GM19328 (cell line): ENCODE data around the gene GPBP1L1.

Experiments
- ATAC-seq: cut with Tn5 transposase; IDR thresholded peaks from one replicate; pipeline ENCODE4 v1.9.1; 2021; ENCODE audit warnings: mild to moderate bottlenecking, moderate library complexity; ENCODE audit not compliant: unreplicated experiment

GPBP1L1 gene

DNA sequence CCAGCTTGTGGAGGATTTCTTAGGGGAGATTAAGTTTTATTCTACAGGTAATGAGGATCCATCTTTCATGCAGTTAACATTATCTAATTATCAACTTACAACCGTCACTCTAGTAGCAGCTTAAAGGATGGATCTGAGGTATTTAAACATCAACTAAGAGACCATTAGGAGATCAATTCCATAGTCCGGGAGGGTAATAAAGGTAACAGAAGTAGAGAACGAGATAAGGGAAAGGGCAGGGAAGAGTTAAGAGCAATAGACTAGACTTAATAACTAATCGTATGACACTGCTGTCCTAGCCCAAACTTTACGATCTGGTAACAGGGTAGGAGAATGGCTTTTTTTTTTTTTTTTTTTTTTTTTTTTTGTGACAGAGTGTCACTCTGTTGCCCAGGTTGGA is 43.0 kb downstream of the GPBP1L1 start:
- ATAC-seq: no peak

DNA sequence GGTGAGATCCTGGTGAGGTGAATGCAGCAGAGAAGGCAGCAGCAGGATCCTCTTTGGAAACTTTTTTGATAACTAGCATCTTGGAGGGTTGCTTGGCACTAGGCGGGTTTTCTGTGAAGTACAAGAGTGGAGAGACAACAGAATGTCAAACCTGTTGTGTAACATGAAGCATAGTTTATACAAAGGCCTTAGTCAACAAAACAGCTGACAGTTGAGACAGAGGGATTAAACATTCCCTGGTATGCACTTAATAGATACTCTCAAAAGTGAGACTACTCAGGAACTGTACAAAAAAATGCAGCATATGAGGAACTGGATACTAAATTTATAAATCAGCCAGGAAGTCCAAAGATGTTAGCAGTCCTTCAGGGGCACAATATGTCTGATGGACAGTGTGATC is 46.0 kb downstream of the GPBP1L1 start:
- no peak for ATAC-seq

DNA sequence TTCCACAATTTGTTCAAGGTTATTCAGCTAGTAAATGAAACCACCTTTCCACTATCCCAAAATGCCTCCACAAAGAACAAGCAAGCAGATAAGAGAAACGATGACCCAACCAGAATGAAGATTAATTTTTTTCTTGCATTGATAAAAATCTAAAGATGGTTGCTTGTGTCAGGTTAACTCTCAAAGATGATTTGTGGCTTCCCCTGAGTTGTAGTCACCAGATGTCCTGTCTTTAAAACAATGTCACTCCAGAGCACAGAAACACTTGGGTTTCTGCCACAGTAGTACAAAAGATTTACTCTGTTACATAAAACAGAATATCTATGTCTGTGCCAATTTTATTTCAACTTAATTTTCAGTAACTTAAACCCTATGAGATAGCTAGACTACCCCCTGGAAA is 51.1 kb downstream of the GPBP1L1 start:
- no peak for ATAC-seq

DNA sequence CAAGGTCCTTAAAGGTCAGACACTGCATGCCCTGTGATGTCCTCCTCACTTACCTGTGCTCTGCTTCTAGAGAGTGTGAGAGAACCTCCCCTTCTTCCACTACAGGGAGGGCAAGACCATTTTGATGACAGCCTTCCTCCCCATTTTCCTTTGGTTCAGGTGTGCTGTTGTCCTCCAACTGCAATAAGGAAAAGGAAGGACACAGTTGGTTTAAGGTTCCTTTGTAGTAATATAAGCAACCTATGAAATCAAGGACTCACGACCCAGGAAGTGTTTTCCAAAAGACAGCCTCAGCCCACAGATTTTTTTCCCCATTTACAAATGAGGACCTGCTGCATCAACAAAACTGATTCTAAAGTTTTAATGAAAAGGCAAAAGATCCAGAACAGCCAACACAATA is 55.9 kb downstream of the GPBP1L1 start:
- no peak for ATAC-seq

DNA sequence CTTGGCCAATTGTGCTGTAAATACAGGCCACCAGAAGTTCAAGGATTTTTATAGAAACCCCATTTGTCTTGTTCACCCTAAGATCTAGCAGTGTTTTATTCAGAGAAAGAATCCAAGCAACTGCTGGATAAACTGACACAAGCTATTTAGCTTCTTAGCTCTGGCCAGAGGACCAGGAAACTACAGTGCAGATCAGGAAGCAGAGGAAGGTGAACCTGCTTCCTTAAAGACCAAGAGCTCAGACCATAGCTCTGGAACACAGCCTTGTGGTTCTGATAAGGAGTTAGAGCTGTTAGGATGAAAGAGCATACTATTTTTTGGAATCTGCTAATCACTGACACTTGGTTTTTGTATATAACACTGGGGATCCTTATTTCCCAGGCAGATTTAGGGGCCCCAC is 57.3 kb downstream of the GPBP1L1 start:
- ATAC-seq: no peak

DNA sequence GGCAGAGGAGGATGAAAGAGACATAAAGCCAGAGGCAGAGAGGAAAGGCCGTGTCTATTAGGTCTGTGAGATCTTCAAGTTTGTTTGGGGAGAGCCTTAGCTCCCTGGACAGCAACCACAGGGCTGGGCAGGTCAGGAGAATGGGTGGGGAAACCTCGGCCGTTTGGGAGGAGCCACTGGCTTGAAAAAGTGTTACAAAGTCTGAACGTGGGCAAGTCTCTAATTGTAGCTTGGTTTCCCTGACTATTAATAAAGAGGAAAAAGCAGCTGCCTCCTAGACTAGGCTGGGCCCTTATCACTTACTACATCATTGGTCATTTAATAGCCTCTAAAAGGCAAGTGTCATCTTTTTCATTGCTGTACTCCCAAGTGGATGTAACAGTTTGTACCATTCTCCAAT is 62.4 kb downstream of the GPBP1L1 start, which contains the start of gene CCDC17:
Gene CCDC17 (minus strand): TSS at position 83 of the 400 bp plus-strand sequence. CDS start 145 bp downstream, outside the sequence.
- ATAC-seq: no peak

DNA sequence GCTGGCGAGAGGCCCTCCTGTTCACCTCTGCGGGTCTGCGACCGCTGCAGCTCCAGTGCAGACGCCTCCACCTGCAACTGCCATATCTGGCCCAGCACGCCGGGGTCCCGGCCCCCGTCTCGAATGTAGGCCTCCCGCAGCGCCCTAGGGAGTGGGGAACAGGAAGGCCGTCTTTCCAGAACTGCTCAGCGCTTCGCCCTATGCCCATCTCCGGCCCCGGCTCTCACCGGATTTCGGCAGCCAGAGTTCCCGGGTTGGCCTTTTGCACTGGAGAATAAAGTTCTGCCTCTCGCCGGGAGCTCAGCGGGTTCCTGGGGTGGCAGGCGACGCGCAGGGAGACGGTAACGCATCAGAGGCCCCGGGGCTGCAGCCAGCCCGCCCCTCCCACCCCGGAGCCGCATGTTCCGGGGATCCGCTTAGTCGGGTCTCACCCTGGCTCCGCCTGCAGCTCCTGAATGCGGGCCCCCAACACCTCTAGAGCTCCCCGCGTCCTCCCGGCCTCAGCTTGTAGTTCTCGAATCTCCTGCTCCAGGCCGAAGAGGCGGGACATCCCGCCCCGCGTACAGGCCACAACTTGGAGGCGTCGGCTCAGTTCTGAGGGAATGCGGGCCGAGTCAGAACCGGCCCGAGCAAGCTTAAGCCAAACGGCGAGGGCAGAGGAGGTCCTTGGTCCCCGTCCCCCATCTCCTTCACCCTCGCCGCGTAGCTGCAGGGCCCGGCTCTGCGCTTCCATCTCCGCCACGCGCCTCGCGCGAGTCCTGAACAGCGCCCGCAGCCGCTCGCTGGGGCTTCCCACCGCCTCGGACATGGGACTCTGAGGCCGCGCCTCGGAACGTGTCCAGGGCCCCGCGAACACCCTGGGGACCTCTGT is 63.6 kb downstream of the GPBP1L1 start:
- ATAC-seq: no peak

DNA sequence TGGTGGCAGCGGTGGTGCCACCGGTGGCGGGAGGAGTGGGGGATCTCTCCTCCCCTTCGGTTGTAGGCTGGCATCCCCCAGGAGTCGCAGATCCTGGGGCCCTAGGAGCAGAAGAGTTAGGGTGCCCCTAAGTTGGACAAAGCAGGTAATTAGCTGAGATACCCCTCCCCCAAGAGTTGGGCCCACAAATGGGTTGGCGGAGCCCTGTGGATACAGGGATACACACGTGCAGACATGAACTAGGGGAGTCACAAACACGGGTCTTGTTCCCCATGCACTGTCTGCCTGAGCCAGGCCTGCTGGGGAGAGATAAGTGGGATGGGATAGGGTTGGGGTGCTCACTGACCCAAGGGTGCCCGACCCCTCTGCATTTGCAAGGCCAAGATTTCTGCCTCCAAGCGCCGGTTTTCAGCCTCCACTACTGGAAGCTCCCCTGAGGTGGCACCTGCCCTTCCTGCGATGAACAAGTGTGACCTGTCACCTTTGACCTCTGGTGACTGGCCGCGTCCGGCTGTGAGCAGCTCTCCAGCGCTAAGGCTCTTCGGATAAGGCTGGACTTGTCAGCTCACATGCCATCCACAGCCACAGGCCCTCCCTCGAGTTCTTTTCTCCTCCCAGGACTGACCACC is 64.3 kb downstream of the GPBP1L1 start:
- ATAC-seq: no peak

DNA sequence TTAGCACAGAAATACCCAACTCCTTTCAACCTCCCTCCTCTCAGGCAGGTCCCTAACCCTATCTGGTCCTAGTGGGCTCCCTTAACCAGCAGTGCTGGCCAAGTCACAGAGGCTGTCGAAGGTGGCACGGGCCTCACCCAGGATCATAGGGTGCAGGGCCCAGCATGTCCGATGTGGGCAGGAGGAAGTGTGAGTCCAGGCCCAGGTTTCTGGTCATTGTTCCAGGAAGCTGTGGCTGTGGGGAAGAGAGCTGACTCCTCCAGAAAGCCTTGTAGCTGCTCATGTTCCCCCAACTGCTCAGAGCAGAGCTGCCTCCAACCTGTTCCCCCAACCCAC is 64.9 kb downstream of the GPBP1L1 start:
- no peak for ATAC-seq

DNA sequence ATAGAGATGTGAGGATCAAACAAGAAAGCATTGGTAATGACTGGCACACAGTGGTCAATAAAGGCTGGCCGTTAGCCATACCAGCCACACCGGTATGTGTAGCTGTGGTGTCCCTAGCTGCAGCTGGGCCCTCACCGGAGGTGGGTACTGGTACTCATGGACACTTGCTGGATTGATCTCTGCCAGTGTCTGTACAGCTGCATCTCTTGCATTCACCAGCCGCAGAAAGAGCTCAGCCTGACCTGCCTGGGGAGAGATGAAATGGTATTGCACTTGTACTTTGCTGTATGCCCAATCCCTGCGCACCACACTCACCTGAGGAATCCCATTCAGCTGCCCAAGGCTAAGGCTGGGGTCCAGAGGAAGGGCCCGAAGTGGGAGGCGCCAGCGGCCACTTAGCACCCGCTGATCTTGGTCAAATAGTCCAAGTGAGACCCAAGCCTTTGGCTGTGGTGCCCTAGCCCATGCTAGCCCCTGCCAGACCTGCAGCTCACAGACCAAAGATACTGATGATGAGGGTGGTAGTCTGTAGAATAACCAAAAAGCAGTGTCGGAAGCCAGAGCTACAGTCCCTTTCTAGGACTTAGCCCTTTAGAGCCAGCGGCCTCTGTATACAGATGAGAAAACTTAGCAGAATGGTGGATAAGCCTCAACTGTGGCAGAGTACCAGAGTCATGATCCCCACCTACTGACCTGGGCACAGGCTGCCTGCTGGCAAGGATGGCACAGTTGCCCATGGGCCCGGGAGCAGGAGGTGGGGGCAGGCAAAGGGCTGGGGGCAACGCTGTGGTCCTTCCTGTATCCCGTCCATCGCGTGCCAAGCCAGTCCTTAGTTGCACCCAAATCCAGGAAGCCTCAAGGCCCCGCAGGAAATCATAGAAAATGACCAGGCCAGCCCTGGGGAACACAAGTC is 65.5 kb downstream of the GPBP1L1 start:
- no peak for ATAC-seq

DNA sequence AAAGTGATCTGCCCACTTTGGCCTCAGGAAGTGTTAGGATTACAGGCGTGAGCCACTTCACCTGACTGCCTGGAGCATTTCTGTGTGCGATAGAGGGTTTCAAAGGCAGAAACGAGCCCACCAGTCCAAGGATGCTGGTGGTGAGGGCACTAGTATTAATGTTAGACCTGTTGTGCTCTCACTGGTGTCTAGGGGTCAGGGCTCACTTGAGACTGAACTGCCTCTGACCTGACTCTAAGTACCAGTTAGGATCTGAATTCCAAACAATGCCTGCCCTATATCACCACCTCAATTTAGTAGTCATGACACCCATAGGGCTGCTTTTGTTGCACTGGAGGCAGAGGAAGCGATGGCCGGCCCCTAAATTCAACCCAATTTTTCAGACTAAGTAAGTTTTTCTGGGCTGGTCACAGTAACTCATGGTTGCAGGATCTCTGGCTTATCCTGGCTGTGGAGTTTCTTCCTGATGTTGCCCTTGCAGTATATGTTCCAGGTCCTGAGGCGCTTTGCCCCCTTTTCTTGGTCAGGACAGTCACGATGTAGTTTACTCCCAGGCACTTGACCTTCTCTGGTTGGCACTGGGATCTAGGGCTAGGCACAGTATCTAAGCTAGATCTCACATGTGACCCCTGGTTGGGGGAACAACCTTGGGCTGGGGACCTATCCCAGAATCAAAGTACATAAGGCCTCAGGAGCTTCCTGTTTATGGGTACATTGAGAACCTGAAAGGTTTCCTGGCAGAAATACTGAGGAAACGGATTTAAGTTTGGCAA is 67.0 kb downstream of the GPBP1L1 start:
- ATAC-seq: no peak

DNA sequence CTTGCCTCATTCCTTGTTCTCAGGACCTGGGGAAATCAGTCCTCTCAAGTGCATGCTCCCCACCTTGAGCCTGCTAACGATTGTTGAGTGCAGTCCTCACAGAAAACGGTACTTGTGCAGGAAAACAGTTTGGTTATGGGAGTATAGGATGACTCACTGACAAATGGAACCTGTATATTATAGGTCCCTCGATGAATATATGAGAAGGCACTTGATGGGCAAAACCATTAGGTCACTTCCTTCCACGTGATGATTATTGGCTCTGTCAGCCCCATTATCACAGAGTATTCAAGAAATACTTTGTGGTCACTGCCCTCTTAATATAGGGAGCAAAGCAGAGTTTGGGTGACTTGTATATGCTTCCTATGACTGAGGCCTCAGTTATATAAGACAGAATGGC is 68.7 kb downstream of the GPBP1L1 start:
- no peak for ATAC-seq

DNA sequence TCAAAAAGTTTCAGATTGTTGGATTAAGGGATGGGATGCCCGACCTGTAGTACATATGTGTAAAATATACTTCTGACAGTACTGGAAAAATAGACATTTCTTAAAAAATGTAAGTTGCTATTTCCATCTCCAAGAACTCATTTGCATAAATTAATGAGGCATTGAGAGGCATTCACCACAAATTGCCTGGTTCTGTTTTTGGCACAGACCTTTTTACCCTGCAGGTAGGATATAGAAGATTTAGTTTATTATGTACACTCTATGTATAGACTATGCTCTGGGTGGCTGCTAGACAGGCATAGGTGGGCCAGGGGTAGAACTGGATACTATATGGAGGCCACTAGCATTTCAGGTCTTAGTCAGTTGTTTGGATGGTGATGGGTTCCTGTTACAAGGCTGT is 70.4 kb downstream of the GPBP1L1 start:
- no peak for ATAC-seq

DNA sequence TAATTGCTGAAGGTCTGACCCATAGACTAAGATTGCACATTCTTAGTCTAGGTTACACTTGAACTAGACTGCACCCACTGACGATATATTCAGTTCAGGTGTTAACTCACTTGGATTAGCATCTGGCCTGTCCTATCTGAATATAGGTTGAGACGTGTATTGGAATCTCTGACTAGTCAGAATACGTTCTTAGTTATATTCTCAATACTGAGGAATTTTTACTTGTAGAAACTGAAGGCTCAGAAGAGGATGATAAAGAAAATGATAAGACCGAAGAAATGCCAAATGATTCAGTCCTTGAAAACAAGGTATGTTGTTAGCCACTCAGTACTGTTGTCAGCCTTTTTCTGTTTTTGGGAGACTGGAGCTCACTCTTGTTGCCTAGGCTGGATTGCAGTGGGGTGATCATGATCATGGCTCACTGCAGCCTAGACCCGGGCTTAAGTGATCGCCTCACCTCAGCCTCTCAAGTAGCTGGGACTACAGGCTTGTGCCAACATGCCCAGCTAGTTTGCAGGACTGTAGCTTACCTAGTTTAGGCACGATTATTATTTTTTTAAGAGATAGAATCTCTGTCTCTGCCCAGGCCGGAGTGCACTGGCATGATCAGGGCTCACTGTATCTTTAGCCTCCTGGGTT is 73.3 kb downstream of the GPBP1L1 start:
- ATAC-seq: no peak

DNA sequence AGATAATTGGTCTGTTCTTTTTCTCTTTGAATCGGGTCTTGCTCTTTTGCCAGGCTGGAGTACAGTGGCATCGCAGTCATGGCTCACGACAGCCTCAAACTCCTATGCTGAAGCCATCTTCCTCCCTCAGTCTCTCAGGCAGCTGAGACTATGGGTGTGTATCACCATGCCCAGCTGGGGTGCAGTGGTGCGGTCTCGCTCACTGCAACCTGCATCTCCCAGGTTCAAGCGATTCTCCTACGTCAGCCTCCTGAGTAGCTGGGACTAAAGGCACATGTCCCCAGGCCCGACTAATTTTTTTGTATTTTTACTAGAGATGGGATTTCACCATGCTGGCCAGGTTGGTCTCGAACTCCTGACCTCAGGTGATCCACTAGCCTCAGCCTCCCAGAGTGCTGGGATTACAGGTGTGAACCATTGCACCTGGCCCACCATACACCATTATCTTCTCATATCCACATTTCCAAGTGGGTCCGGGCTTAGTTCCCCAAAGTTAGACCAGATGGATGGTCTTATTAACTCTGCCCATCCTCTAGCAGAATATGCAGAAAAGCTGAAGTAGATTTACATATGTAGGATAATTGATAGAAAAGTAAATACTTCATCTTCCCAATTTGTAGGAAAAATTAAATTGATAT is 75.6 kb downstream of the GPBP1L1 start:
- no peak for ATAC-seq

DNA sequence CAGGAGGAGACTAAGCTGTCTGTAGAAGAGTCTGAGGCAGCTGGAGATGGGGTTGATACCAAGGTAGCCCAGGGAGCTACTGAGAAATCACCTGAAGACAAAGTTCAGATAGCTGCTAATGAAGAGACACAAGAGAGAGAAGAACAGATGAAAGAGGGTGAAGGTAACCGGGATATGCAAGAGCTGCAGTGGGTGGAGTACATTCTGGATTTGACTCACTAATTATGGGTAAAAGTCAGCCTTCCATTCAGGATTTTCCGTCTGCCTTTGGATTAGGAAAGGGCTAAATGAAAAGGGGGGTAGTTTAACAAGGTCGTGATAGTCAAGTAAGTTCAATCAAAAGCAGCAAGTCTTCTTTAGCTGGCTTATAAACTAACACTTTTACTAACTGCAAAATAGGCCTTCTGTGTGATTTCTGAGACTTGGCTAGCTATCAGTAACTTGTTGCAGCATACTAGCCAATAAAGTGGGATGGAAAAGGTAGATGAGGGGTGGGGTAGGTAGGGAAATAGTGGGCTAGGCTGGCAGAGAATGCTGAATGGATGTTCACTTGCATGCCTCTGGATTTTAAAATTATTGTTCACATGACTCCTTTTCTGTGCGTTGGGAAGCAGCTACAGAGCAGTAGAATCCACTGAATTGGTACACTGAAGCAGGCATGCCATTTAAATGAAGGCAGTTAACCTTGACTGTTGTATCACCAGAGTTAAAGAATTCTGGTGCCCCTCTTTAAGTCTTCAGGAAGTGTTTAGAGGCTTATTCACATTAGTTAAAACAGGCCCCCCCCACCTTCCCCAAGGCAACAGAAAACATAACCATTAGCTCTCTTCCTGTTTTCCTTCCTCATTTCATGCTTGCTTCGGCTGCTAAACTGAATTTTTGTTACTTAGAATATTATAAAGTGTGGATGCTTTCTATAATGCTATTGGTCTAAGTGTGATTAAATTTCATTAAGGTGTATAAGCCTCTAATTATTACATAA is 77.9 kb downstream of the GPBP1L1 start:
- no peak for ATAC-seq

DNA sequence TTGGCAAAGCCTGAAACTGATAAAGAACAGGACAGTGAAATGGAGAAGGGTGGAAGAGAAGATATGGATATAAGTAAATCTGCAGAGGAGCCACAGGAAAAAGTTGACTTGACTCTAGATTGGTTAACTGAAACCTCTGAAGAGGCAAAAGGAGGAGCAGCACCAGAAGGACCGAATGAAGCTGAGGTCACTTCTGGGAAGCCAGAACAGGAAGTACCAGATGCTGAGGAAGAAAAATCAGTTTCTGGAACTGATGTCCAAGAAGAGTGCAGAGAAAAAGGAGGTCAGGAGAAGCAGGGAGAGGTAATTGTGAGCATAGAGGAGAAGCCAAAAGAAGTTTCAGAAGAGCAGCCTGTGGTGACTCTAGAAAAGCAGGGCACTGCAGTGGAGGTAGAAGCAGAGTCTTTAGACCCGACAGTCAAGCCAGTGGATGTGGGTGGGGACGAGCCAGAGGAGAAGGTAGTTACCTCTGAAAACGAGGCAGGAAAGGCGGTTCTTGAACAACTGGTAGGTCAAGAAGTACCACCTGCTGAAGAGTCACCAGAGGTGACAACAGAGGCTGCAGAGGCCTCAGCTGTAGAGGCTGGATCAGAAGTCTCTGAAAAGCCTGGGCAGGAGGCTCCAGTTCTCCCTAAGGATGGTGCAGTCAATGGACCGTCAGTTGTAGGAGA is 78.8 kb downstream of the GPBP1L1 start:
- no peak for ATAC-seq

DNA sequence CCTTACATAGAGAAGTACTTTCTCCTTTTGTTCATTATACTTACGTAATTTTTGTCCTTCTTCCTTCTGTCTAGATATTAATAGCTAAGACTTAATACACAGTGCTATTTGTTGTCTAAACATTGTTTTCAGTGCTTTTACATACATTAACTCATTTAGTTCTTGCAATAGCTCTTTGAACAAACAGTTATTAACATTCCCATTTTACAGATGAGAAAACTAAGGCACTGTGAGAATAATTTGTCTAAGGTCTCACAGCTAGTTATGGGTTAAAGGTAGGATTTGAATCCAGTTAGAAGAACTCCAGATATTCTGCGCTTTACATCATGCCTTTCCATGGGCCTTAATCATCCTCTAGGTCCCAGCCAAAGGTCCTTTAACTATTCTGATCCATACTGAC is 82.1 kb downstream of the GPBP1L1 start:
- ATAC-seq: no peak
